Glutamatergic neuron (in vitro differentiated cells): ENCODE measurements around the gene SLC28A3. TPM values are rescaled to one million over a fixed set of nuclear protein-coding genes. Genes with fewer than 3 reads are reported as not detected.
"Not testable (repeated sequence)": the region's sequence is repeated elsewhere in the genome, so short reads cannot be mapped to it uniquely, and the experiment has no call there.

ENCODE experiments used
- DNase-seq: peaks from one replicate; pipeline ENCODE4 v3.0.0; 2022
- H3K27ac Mint-ChIP-seq: one replicate; pipeline ENCODE4 v1.8.0; 2020; ENCODE audit warnings: mild to moderate bottlenecking, mixed read lengths, inconsistent platforms; ENCODE audit not compliant: unreplicated experiment
- H3K27me3 Mint-ChIP-seq: one replicate; pipeline ENCODE4 v1.8.0; 2020; ENCODE audit warnings: mild to moderate bottlenecking, moderate library complexity, mixed read lengths, inconsistent platforms; ENCODE audit not compliant: unreplicated experiment
- H3K36me3 Mint-ChIP-seq: one replicate; pipeline ENCODE4 v1.8.0; 2020; ENCODE audit warnings: mild to moderate bottlenecking, mixed read lengths, inconsistent platforms; ENCODE audit not compliant: unreplicated experiment
- H3K4me1 Mint-ChIP-seq: one replicate; pipeline ENCODE4 v1.8.0; 2020; ENCODE audit warnings: mild to moderate bottlenecking, low read depth, mixed read lengths, inconsistent platforms; ENCODE audit not compliant: unreplicated experiment
- H3K4me3 Mint-ChIP-seq: one replicate; pipeline ENCODE4 v1.8.0; 2020; ENCODE audit warnings: mild to moderate bottlenecking, mixed read lengths, inconsistent platforms; ENCODE audit not compliant: unreplicated experiment
- H3K9me3 Mint-ChIP-seq: one replicate; pipeline ENCODE4 v1.8.0; 2020; ENCODE audit warnings: mild to moderate bottlenecking, moderate library complexity, mixed read lengths, inconsistent platforms; ENCODE audit not compliant: unreplicated experiment
- CTCF ChIP-seq: fragments of 200-600 bp; sonication (generic); IDR thresholded peaks from one replicate; pipeline ENCODE4 v1.5.0; 2021; ENCODE audit not compliant: partially characterized antibody, unreplicated experiment
- long read RNA-seq: library from polyadenylated mRNA; unstranded; transcript quantifications from one replicate; pipeline ENCODE4 v2.0.0, GENCODE V29; 2020; ENCODE audit not compliant: unreplicated experiment
- total RNA-seq: library from RNA; stranded (reverse); fragmentation: NEBNext Ultra II Directional; extraction: Animal tissue kit (Norgen Biotek cat#: 25700); gene quantifications from one replicate; pipeline ENCODE4 v1.2.1, GENCODE V29; 2021; ENCODE audit not compliant: unreplicated experiment

The SLC28A3 gene
- not detected for total RNA-seq
- long read RNA-seq = 0 reads

DNA sequence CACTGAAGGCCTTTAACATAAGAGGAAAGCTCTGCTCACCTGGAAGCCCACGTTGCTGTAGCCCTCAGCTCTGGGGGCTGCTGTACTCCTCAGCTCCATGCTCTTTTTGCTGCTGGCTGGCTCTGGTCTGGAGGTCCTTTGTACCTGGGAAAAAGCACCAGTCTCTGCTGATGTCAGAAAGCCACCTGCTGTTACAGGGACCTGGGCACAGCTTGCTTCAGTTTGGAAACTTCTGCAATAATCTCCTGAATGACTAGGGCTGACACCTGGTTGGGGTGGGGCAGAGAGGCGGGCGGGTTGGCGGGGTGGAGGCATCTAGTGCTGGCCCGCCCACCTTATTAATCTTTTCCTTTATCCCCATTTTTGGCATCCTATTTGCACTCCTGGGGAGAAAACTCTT is at the start of gene SLC28A3:
Gene SLC28A3, minus strand, starts transcription at position 224 of the 400 bp plus-strand sequence. Its CDS starts 125 bp downstream, at position 99.
- no peak for TF ChIP-seq CTCF
- Mint-ChIP-seq H3K27ac (no peak within 1 kb of the TSS), H3K4me1 (no peaks in the 10 kb centered on the region), H3K27me3 (no peaks in the 10 kb centered on the region), H3K9me3 (no peaks in the 10 kb centered on the region), H3K4me3 (no peak within 1 kb of the TSS), H3K36me3 (no peaks in the 10 kb centered on the region)
- no peak for DNase-seq

DNA sequence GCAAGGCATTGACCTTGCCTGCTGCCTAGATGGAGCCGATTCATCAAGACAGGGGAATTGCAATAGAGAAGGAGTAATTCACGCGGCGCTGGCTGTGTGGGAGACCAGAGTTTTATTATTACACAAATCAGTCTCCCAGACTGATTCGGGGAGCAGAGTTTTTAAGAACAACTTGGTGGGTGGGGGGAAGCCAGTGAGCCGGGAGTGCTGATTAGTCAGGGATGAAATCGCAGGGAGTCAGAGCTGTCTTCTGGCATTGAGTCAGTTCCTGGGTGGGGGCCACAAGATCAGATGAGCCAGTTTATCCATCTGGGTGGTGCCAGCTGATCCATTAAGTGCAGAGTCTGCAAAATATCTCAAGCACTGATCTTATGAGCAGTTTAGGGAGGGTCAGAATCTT is 49.7 kb upstream of the SLC28A3 start:
- not testable (repeated sequence) for H3K36me3 Mint-ChIP-seq, H3K9me3 Mint-ChIP-seq, H3K27me3 Mint-ChIP-seq, DNase-seq, H3K4me1 Mint-ChIP-seq, H3K4me3 Mint-ChIP-seq, H3K27ac Mint-ChIP-seq

DNA sequence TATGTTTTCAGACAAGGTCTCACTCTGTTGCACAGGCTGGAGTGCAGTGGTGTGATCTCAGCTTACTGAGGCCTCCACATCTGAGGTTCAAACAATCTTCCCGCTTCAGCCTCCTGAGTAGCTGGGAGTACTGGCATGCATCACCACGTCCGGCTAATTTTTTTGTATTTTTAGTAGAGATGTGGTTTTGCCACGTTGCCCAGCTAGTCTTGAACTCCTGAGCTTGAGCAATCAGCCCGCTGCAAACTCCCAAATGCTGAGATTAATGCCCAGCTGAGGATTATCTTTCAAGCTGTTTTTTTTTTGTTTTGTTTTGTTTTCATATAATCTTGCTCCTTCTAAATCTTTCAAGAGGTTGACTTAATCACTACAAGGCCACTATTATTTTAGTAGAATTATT is 47.3 kb upstream of the SLC28A3 start:
- Mint-ChIP-seq H3K27ac (no peak overlapping the region), H3K4me1 (no peaks in the 10 kb centered on the region), H3K27me3 (no peaks in the 10 kb centered on the region), H3K4me3 (no peak overlapping the region), H3K9me3 (no peaks in the 10 kb centered on the region), H3K36me3 (no peaks in the 10 kb centered on the region)
- TF ChIP-seq CTCF = no peak
- DNase-seq = no peak

DNA sequence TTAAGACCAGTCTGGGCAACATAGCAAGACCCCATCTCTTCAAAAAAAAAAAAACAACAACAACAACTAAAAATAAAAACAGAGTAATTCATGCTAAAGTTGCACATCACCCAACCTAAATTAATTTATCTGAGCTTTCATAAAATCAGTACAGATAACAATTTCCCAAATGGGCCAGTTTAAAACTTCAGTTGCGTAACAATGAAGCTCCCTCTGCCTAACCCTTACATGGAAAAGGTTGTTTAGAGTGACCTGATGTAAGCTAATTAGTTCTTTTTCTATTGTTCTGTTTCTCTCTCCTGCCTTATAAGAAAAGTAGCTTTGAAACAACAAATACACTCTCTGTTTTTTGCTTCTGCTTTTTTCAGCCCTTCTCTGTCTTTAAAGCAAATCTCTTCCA is 46.2 kb upstream of the SLC28A3 start:
- H3K27ac Mint-ChIP-seq = no peak overlapping the region
- no peaks in the 10 kb centered on the region for H3K27me3 Mint-ChIP-seq
- no peak for DNase-seq
- no peaks in the 10 kb centered on the region for H3K4me1 Mint-ChIP-seq
- H3K4me3 Mint-ChIP-seq = no peak overlapping the region
- no peaks in the 10 kb centered on the region for H3K9me3 Mint-ChIP-seq
- no peak for TF ChIP-seq CTCF
- H3K36me3 Mint-ChIP-seq = no peaks in the 10 kb centered on the region

- Mint-ChIP-seq H3K27me3 (no peaks in the 10 kb centered on the region), H3K36me3 (no peaks in the 10 kb centered on the region), H3K4me1 (no peaks in the 10 kb centered on the region), H3K4me3 (no peak overlapping the region), H3K9me3 (no peaks in the 10 kb centered on the region), H3K27ac (no peak overlapping the region)
- no peak for DNase-seq
- no peak for TF ChIP-seq CTCF
Measured at GRCh38 chr9:84385386-84386040, 45.0 kb upstream of the SLC28A3 start.
